ENCODE data around the gene HTT-AS. TPM values are rescaled to one million over a fixed set of nuclear protein-coding genes. Genes with fewer than 3 reads are reported as not detected.

The HTT-AS gene
- total RNA-seq, 2 experiments from 2014 or later: not detected

GRCh38 chr4:3046162-3046561, 28.2 kb downstream of the HTT-AS start:
- ChIA-PET POLR2A (interaction anchor here (1.0 kb wide), 1 partner anchor 32 kb away, joined by 3 read pairs; no protein-coding TSS in a partner anchor), CTCF (interaction anchor here (0.7 to 2.1 kb wide), 6 partner anchors 32 to 109 kb away, joined by 3 to 8 read pairs (median 4); partner anchors contain the start of genes GRK4 and NOP14)
- peaks cover 6% of the 10 kb centered on the region for H3K36me3 Mint-ChIP-seq
- H3K4me3 Mint-ChIP-seq: no peak overlapping the region
- peaks cover 7% of the 10 kb centered on the region for H3K9me3 Mint-ChIP-seq
- H3K4me1 Mint-ChIP-seq (ENCODE audit: low read depth): peaks cover 51% of the 10 kb centered on the region
- H3K27me3 Mint-ChIP-seq: peaks cover 5% of the 10 kb centered on the region
- no peak for DNase-seq
- intact Hi-C loops (cut with micrococcal nuclease): loop anchor here (2.0 to 10.0 kb wide), 3 partner anchors 157 to 396 kb away; partner anchors contain the start of gene HGFAC
- H3K27ac Mint-ChIP-seq: no peak overlapping the region

GRCh38 chr4:3044870-3045819, 29.2 kb downstream of the HTT-AS start:
- H3K4me3 Mint-ChIP-seq: peak overlapping the region; percentile 17
- peaks cover 7% of the 10 kb centered on the region for H3K9me3 Mint-ChIP-seq
- CTCF ChIA-PET: interaction anchor here (1.2 to 2.1 kb wide), 4 partner anchors 31 to 108 kb away, joined by 3 to 8 read pairs (median 4); partner anchors contain the start of genes GRK4 and NOP14
- intact Hi-C loops (cut with micrococcal nuclease): loop anchor here (5.0 to 10.0 kb wide), 2 partner anchors 280 to 397 kb away; partner anchors contain the start of gene HGFAC
- peak; percentile 85 for DNase-seq
- peak overlapping the region; percentile 62 for H3K27ac Mint-ChIP-seq
- POLR2A ChIA-PET: interaction anchor here (1.0 kb wide), 1 partner anchor 82 kb away, joined by 3 read pairs; the partner anchor contains the start of gene GRK4
- peaks cover 56% of the 10 kb centered on the region for H3K4me1 Mint-ChIP-seq (ENCODE audit: low read depth)
- peaks cover 5% of the 10 kb centered on the region for H3K27me3 Mint-ChIP-seq
- H3K36me3 Mint-ChIP-seq: peaks cover 6% of the 10 kb centered on the region

- intact Hi-C loops (cut with micrococcal nuclease): loop anchor here (10.0 kb wide), 1 partner anchor 279 kb away; no protein-coding TSS in a partner anchor
- Mint-ChIP-seq H3K4me1 (ENCODE audit: low read depth) (peaks cover 57% of the 10 kb centered on the region), H3K9me3 (peaks cover 7% of the 10 kb centered on the region), H3K4me3 (no peak overlapping the region), H3K27me3 (peaks cover 3% of the 10 kb centered on the region), H3K36me3 (peaks cover 6% of the 10 kb centered on the region), H3K27ac (peak overlapping the region; percentile 42)
- CTCF ChIA-PET: interaction anchor here (1.6 kb wide), 1 partner anchor 65 kb away, joined by 6 read pairs; no protein-coding TSS in a partner anchor
- DNase-seq: no peak
- POLR2A ChIA-PET: interaction anchor here (0.6 kb wide), 1 partner anchor 161 kb away, joined by 3 read pairs; no protein-coding TSS in a partner anchor
Measured at GRCh38 chr4:3043282-3044020, 30.9 kb downstream of the HTT-AS start.

- H3K27me3 Mint-ChIP-seq: peaks cover 8% of the 10 kb centered on the region
- H3K36me3 Mint-ChIP-seq: peaks cover 6% of the 10 kb centered on the region
- DNase-seq: no peak
- intact Hi-C loops (cut with micrococcal nuclease): loop anchor here (10.0 kb wide), 1 partner anchor 277 kb away; no protein-coding TSS in a partner anchor
- peak overlapping the region; percentile 78 for H3K4me3 Mint-ChIP-seq
- CTCF ChIA-PET: interaction anchor here (0.8 to 1.7 kb wide), 6 partner anchors 19 to 296 kb away, joined by 3 to 11 read pairs (median 4); partner anchors contain the start of genes GRK4 and NOP14
- H3K9me3 Mint-ChIP-seq: peaks cover 7% of the 10 kb centered on the region
- peaks cover 59% of the 10 kb centered on the region for H3K4me1 Mint-ChIP-seq (ENCODE audit: low read depth)
- no peak overlapping the region for H3K27ac Mint-ChIP-seq
- POLR2A ChIA-PET: interaction anchor here (1.0 kb wide), 1 partner anchor 80 kb away, joined by 3 read pairs; no protein-coding TSS in a partner anchor
Measured at GRCh38 chr4:3042226-3042625, 32.1 kb downstream of the HTT-AS start.

- ChIA-PET CTCF (interaction anchor here (0.6 to 11.2 kb wide), 10 partner anchors 20 to 470 kb away, joined by 3 to 98 read pairs (median 4); partner anchors contain the start of genes GRK4 and NOP14), POLR2A (interaction anchor here (0.8 to 1.2 kb wide), 3 partner anchors 32 to 79 kb away, joined by 3 to 4 read pairs (median 3); partner anchors contain the start of gene GRK4)
- Mint-ChIP-seq H3K27me3 (peaks cover 12% of the 10 kb centered on the region), H3K9me3 (peaks cover 7% of the 10 kb centered on the region), H3K4me3 (peak overlapping the region; percentile 78), H3K27ac (no peak overlapping the region), H3K36me3 (peaks cover 6% of the 10 kb centered on the region), H3K4me1 (ENCODE audit: low read depth) (peaks cover 60% of the 10 kb centered on the region)
- intact Hi-C loops (cut with micrococcal nuclease): loop anchor here (10.0 kb wide), 1 partner anchor 277 kb away; no protein-coding TSS in a partner anchor
- DNase-seq: peak; percentile 62
Measured at GRCh38 chr4:3041192-3042142, 32.9 kb downstream of the HTT-AS start.

GRCh38 chr4:3040452-3041191, 33.7 kb downstream of the HTT-AS start:
- Mint-ChIP-seq H3K4me3 (peak overlapping the region; percentile 78), H3K4me1 (ENCODE audit: low read depth) (peaks cover 52% of the 10 kb centered on the region), H3K27ac (no peak overlapping the region), H3K27me3 (peaks cover 12% of the 10 kb centered on the region), H3K36me3 (peaks cover 4% of the 10 kb centered on the region), H3K9me3 (peaks cover 5% of the 10 kb centered on the region)
- intact Hi-C loops (cut with micrococcal nuclease): loop anchor here (10.0 kb wide), 1 partner anchor 276 kb away; no protein-coding TSS in a partner anchor
- DNase-seq: no peak
- POLR2A ChIA-PET: interaction anchor here (0.8 to 1.2 kb wide), 2 partner anchors 31 to 77 kb away, joined by 3 to 4 read pairs; partner anchors contain the start of gene GRK4
- CTCF ChIA-PET: interaction anchor here (1.0 to 11.2 kb wide), 3 partner anchors 33 to 77 kb away, joined by 3 to 98 read pairs (median 11); partner anchors contain the start of genes GRK4 and NOP14

GRCh38 chr4:3039706-3040366, 34.5 kb downstream of the HTT-AS start:
- no peak overlapping the region for H3K27ac Mint-ChIP-seq
- intact Hi-C loops (cut with micrococcal nuclease): loop anchor here (10.0 kb wide), 1 partner anchor 275 kb away; no protein-coding TSS in a partner anchor
- no peaks in the 10 kb centered on the region for H3K9me3 Mint-ChIP-seq
- no peaks in the 10 kb centered on the region for H3K36me3 Mint-ChIP-seq
- H3K4me1 Mint-ChIP-seq (ENCODE audit: low read depth): peaks cover 44% of the 10 kb centered on the region
- H3K27me3 Mint-ChIP-seq: peaks cover 12% of the 10 kb centered on the region
- ChIA-PET CTCF (interaction anchor here (11.2 kb wide), 1 partner anchor 61 kb away, joined by 98 read pairs; no protein-coding TSS in a partner anchor), POLR2A (no interaction called here)
- no peak overlapping the region for H3K4me3 Mint-ChIP-seq
- no peak for DNase-seq

- DNase-seq: peak; percentile 41
- Mint-ChIP-seq H3K27ac (no peak overlapping the region), H3K4me1 (ENCODE audit: low read depth) (peaks cover 36% of the 10 kb centered on the region), H3K27me3 (peaks cover 12% of the 10 kb centered on the region), H3K36me3 (no peaks in the 10 kb centered on the region), H3K4me3 (peak overlapping the region; percentile 23), H3K9me3 (no peaks in the 10 kb centered on the region)
- intact Hi-C loops (cut with micrococcal nuclease): loop anchor here (1.0 kb wide), 4 partner anchors 24 to 74 kb away; no protein-coding TSS in a partner anchor
- ChIA-PET CTCF (interaction anchor here (0.6 to 11.2 kb wide), 15 partner anchors 9 to 799 kb away, joined by 3 to 98 read pairs (median 5); partner anchors contain the start of genes GRK4 and NOP14), POLR2A (interaction anchor here (1.5 kb wide), 1 partner anchor 24 kb away, joined by 5 read pairs; no protein-coding TSS in a partner anchor)
Measured at GRCh38 chr4:3037957-3038461, 36.3 kb downstream of the HTT-AS start.
